HepG2 (cell line): ENCODE measurements around the gene MCMBP.
"Not testable (repeated sequence)": the region's sequence is repeated elsewhere in the genome, so short reads cannot be mapped to it uniquely, and the experiment has no call there.

Source experiments
- CBX5 ChIP-seq: sonication (generic); formaldehyde crosslinking; IDR thresholded peaks from 2 replicates; pipeline ENCODE4 v1.4.0; 2020; ENCODE audit warnings: missing genetic modification reagents, borderline replicate concordance
- HOXA9 ChIP-seq: sonication (generic); formaldehyde crosslinking; IDR thresholded peaks from 2 replicates; pipeline ENCODE4 v1.8.1; 2022; ENCODE audit warnings: missing genetic modification reagents, mild to moderate bottlenecking, moderate library complexity, borderline replicate concordance
- ZC3H4 ChIP-seq: sonication (generic); formaldehyde crosslinking; IDR thresholded peaks from 2 replicates; pipeline ENCODE4 v1.4.0; 2020; ENCODE audit warnings: missing genetic modification reagents, borderline replicate concordance

GRCh38 chr10:119795101-119795500 lies 77.5 kb downstream of the MCMBP start:
- TF ChIP-seq ZC3H4, CBX5, HOXA9 (CRISPR knock-in tag): not testable (repeated sequence)
